Stimulated activated CD8-positive, alpha-beta memory T cell treated with anti-CD3 and anti-CD28 coated beads, Interleukin-15, amount 100 ng/mL, for 48 hours (primary cell): ENCODE measurements around the gene SPG7.

Experiments used
- DNase-seq, 2 donors: peaks; one replicate each; pipeline ENCODE4 v3.0.0-alpha.2; 2020; ENCODE audit warnings: low read depth in 2 of 2

The SPG7 gene

DNA sequence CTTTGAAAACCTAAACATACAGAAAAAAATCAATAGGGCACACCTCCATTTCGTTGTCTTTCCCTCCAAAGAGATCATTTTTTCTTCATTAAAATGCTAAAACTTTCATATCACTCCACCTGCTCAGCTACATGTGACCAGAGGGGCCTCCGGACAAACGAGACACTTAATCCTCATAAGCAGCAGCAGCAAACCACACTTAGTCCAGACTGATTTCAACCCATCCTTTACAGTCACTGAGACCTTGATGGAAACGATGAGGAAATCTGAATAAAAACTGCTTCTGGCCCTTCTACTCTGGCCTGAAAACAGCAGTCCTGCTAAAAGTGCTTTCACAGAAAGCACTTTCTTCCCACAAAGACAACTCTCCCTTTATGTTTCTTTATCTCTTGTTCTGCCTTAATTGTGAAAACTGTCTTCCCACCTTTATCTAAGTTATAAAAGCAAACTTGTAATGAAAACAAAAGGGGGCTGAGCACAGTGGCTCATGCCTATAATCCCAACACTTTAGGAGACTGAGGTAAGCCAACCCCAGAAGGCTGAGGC lies 22.4 kb upstream of the SPG7 start:
- no peak for DNase-seq

DNA sequence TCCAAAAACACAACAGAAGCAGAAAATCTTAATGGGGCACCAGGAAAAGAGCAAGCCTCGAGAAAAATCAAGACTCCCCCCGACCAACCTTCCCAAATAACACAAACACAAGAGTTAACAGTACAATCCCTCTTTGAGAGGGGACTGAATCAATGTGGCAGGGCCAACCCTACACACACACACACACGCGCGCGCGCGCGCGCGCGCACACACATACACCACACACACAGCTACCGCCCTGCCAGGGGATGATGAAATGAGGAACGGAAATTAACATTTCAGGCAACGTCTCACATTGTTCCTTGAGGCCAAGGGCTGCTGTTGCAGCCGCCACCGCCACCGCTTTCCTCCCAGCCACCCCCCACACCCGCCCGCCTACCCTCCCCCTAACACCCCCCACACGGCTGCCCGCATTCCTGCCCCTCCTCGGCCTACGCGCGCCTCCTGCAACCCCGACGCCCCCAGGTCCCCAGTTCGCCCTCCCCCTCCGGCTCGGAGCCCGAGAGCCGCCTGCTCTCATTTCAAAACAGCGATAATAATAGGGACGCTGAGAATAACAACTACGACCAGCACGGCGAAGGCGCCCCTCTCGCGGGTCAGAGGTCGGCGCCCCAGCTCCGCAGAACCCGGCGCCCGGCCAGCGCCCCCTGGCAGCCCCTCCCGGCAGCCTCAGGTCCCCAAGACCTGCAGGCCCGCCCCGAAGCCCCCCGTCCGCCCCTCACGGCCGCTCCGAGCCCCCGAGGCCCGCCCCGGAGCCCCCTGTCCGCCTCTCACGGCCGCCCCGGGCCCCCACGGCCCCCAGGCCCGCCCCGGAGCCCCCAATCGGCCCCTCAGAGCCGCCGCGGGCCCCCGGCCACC lies 18.9 kb upstream of the SPG7 start:
- DNase-seq = peak; percentile 71 to 72

DNA sequence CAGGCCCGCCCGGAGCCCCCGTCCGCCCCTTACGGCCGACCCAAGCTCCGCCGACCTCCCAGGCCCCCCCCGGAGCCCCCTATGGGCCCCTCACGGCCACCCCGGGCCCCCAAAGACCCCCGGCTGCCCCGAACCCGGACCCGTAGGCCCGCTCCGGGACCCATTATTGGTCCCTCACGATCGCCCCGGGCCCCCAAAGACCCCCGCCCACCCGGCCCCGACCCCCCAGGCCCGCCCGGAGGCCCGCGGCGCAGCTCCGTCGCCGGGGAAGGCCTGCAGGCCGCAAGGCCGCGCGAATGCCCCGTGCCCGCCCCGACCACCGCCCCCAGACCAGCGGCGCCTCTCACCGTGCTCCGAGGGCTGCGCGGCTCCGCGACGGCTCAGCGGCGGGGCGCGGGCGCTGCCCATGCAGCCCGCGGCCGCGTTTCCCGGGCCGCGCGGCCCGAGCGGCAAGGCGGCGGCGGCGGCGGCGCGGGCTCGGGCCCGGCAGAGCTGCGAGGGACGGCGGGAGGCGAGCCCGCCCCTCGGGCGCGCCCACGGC lies 18.2 kb upstream of the SPG7 start:
- no peak for DNase-seq

DNA sequence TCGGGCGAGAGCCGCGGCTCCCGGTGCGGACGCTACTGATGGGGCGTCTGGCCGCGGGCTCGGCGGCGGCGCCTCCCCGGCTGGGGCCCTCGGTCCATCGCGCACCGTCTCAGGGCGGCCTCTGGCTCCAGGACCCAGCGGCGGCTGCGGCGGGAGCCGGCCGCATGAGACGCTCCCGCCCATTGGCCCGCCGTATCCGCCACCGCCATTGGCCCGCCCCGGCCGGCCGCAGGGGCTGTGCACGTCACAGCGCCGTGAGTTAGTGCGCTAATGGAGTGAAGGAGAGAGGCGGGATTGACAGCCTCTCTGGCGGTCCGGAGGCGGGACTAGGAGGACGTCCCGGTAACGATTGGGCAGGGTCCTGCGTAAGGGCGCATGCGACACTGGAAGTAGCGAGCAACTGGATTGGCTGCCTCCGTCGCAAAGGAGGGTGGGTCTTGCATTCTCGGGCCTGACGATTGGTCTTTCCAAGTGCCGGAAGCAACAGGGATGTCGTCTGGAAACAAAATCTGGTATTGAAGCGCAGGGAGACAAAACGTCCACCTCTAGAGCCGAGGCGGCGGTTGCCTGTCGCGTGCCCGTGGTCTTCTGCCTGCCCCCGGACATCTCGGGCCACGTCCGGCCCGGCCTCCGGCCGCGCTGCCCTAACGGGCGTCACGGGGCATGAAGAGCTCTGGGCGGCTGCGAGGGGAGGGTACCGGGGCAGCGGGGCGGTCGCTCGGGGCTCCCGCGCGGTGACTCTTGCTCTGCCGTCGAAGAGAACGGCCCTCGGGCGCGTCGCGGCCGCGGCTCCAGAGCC lies 17.6 kb upstream of the SPG7 start, which contains the start of gene ANKRD11:
TSS of gene ANKRD11 (minus strand) at position 123 of the 799 bp plus-strand sequence. CDS start 173,542 bp downstream, outside the sequence.
- peak; percentile 99 for DNase-seq

DNA sequence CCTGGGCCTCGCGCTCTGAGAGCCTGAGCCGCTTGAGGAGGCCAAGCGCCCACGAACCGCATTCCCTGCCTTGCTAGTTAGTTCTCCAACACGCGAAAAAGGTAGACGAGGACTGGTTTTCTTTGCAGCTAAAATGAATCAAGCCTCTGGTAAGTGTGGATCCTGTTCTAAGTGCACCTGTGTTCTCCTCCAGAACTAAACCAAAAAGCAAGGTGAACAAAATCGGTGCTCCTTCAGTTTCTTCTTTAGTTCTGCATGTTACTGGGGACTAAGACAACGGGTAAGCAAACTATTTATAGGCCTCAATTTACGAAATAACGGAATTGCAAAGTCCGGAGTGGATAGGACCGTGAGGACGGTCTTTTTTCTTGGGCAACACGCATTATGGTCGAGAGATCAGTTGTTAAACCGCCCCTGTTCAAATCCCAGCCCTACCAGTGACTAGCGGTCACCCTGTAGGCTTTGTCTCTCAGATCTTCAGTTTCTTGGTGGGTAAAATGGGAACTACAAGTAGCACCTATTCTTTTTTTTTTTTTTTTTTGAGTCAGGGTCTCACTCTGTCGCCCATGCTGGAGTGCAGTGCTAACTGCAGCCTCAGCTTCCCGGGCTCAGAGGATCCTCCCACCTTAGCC lies 16.8 kb upstream of the SPG7 start:
- no peak for DNase-seq

DNA sequence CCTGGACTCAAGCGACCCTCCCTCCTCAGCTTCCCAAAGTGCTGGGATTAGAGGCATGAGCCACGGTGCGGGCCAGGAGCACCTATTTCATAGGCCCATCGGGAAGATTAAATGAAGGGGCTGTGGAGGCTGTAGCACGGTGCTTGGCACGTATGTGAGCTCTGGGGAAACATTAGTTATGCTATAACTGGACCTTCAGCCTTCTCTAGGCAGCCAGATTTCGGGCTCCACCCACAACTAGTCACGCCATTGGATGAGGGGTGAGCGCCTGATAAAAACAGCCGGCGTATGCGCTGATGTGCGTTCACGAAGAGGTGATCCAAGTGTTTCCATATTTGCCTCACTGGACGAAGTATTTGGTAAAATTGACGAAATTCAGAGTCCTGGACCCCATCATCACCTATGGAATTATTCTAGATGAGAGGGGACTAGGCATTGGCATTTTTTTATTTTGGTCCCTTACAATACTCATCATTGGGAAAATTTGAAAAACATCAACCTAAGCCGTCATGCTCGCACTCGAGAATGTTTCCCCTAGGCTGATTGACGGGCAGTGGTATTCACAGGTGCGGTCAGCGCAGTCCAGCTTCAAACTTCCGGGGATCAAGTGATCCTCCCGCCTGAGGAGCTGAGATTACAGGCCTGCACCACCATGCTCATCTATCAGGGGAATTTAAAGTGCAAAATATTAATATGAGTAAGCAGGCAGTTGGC lies 16.1 kb upstream of the SPG7 start:
- no peak for DNase-seq

DNA sequence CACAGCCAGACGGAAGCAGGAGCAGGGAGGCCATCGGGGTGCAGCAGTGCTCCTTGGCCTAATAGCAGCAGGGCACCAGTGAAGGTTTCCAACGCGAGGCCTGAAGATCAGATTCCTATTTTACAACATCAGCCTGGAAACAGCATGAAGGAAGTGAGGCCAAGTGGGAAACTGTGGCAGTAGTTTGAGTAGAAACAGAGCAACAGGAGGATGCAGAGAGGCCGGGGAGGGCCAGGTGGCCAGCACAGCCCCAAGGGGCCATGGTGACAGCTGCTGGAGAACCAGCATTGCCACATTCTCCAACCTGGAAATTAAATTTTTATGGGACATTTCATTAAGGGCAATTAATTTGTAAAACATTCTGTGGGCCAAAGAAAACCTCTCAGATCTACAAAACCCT lies 14.4 kb upstream of the SPG7 start:
- no peak for DNase-seq

DNA sequence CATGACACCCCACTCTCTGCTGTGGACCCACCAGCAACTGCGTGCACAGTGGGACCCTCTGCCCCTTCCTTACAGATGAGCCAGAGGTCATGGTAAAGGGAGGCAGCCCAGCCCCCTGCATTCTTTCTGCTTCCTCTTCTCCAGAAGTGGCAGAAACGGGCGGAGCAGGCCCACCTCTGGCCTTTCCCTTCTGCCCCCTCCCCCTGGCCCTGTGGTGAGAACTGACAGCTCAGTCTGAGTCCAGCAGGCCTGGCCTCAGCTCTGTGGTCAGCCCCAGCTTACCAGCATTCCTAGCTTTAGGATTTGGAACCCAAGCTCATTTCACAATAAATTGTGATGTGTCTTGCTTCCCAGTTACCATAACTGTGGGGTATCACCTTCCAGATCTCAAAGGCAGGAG lies 13.1 kb upstream of the SPG7 start:
- DNase-seq = no peak

DNA sequence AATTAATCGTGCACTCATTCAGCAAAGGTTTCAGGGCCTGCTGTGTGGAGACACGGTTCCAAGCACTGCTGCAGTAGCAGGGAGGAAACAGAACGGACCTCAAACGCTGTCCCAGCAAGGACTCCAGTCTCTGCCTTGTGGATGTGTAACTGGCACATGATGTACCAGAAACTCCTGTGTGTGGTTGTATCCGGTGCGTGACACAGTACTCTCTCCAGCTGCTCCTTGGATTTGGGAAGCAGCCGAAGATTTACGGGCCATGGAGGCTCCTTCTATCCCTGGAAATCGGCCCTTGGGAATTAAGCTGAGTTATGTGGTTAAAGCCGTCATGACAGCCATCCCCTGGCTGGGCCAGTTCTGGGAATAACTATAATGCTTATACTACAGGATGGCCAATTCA lies 9.4 kb upstream of the SPG7 start:
- no peak for DNase-seq

DNA sequence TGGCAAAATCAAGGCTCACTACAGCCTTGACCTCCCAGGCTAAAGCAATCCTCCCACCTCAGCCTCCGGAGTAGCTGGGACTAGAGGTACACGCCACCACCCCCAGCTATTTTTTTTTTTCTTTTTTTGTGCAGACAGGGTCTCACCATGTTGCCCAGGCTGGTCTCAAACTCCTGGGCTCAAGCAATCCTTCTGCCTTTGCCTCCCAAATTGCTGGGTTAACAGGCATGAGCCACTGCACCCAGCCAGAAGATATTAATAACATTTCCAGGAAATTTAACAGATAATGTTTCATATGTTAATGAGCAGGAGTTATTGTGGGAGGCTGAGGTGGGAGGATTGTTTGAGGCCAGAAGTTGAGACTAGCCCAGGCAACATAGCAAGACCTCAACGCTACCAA lies 8.4 kb upstream of the SPG7 start:
- no peak for DNase-seq

DNA sequence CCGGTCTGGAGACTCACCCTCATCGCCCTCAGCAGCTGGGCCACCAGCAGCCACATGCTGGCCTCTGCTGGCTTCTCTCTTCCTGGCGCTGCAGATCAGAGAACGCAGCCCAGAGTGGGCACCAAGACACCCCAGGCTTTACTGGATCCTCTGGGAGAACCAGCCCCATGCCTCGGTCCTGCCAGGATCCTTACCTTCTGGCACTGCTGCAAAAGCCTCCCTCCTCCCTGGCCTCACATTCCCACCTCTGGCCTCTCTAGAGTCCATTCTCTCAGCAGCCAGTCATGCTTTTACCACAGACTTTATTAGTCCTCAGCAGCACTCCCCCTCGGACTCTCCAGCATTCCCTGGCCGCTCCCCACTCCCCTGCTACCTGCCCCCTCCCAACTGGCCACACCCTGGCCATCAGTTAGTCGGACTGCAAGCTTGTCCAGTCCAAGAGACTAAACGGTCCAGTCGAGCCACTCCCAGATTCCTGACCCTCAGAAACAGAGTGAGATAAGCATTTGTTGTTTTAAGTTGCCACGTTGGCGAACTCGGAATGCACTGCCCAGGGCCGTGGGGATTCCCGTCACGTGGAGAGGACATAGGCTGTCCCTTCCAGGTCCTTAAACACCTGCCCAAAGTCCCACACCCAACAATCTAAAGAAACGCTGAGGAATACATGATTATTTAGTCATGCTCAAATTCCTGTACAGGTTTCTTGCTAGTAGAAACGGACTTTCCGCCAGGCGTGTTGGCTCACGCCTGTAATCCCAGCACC lies 5.9 kb upstream of the SPG7 start:
- DNase-seq = no peak

DNA sequence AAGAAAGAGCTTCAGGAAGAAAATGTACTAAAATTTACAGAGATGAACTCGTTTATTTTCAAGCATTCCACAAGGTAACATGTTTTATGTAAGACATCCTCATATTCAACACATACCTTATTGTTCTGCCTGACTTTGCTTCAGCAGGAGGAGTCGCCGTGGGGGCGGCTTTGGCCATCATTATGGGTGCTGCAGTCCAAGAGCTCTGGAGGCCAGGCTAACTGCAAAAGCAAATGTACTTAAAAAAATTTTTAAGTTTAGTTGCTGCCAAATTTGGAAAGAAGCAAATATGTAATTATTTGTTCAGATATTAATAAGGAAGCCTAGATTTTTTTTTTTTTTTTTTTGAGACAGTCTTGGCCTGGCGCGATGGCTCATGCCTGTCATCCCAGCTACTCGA lies 4.1 kb upstream of the SPG7 start:
- no peak for DNase-seq

DNA sequence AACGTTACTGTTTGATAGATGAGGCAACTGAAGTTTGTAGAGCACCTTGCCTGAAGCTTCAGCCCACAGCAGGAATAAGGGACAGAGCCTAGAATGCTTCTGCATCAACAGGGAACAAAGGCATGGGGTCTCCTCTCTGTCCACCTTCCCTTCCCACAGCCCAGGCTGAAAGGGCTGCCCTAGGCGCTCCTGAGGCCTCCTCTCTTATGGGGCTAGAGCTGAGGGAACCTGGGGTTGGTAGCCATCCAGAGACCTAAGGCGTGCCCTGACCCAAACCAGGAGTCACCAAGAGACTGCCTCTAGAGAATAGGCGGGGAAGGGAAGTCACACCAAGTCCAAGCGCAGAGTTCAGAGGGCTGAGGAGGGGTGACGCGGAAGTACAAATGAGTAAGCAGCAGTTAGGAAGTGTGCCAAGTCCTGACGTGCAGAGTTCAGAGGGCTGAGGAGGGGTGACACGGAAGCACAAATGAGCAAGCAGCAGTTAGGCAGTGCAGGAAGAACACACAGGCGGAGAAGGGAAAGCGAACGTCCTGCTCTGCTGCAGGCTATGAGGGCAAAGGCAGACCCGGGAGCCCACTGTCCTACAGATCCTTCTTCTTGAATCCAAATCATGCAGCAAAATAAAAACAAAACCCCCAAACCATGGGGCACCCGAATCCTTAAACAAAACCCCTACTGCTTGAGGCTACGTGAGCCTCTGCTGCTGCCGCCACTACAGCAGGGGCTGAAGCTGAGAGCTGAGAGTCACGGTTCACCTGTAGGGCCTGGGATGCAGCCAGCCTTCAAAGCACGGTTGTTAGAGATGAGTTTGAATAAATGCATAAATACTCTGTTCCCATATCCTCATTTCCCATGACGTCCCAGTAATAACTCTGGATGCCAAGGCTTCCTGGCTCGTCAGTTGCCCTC lies 2.7 kb upstream of the SPG7 start:
- DNase-seq = peak; percentile 78 to 79

DNA sequence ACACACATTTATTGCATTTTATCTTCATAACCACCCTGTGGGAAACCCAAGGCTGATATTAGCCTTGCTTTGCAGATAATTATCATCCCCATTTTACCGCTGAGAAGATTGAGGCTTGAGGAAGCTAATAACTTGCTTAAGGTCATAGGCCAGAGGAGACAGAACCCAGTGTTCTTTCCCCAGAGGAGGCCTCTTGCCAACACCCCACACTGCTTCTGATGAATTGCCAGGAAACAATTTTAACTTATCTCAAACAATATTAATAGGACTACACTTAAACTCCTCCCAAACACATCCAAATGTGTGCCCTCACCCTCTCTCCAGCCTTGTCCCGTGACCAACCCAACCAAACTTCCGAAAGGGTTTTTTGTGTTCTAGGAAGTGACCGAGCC lies 2.1 kb upstream of the SPG7 start:
- DNase-seq = no peak

DNA sequence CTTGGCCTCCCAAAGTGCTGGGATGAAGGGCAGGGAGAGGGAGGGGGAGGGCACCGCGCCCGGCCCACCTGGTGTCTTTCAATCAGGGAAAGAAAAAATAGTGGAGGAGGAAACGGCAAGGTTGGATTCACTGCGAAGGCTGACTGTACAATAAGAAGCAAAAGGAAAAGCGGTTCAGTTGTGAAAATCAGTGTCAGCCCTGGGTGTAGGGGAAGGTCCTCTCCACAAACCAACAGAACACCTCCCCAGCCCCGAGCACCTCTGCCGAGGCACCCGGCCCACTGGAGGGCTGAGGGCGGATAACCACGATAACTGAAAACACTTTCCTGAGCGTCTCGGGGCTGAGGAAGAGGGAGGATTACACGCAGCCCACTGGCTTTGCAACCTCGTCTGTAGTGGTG lies 1.4 kb upstream of the SPG7 start:
- DNase-seq = peak in 1 of 2 donors; percentile 12

DNA sequence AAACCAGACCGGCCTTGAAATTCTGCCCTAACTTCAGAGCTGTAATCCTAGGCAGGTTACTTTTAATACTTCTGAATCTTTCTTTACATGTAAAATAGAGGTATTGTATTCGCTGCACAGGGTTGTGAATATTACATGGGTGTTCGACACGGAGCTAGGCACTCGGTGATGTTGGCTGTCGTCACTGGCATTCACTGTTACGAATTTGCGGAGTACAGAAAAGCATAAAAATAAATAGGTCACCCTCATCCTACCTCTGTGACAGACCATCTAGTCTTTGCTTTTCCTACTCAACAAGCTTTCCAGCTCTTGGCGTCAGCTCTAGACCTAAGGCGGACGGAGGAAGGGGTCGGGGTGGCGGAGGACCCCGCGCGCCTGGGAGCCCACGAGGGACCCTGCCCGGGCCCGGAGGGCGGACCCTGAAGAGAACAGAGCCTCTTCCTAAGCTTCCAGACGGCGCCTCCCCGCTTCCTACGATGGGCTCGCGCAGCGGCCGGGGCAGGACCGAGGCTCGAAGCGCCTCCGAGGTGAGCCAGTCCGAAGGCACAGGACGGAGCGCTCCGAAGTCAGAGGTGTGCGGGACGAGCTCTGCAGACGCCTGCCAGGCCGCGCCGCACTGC lies 879 bp upstream of the SPG7 start:
- DNase-seq = no peak

DNA sequence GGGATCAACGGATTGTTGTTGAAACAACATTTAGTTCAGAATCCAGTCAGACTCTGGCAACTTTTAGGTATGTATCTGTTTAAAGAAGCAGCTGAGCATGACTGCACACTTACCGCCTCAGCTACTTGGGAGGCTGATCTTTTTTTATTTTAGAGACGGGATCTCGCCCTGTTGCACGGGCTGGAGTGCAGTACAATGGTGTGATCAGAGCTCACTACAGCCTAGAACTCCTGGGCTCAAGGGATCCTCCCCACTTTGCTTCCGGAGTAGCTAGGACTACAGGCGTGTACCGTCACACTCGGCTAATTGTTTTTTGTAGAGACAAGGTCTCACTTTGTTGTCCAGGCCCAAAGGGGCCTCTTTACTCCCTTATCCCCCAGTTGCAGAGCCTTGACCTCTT lies 2.3 kb downstream of the SPG7 start:
- no peak for DNase-seq

DNA sequence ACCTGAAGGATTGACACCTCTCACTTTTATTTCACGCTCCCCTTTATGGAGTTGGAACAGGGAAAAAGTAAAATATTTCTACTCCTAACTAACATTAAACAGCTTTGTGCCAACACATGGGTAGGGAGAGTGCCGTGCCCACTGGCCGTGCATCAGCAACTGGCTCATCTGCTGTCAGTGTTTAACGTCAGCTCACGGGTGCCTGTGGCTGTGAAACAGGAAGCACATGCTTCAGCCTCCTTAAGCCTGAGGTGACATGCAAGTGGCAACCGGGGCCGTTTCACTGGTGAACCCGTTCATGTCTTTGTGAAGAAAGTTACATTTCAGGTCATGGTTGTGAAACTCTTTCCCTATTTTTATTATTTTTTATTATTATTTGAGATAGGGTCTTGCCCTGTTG lies 3.2 kb downstream of the SPG7 start:
- no peak for DNase-seq

DNA sequence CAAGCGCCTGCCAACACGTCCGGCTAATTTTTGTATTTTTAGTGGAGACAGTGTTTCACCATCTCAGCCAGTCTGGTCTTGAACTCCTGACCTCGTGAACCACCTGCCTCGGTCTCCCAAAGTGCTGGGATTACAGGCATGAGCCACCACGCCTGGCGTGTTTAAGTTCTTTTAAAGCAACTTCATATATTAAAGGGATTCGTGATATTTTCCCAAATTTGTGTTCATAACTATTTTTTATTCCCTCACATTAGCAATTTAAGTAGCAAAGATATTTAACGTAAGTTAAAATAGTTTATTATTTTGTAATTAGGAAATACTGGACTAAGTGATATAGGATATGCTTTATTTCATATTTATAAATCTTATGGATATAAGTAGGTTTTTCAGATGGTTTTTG lies 4.2 kb downstream of the SPG7 start:
- no peak for DNase-seq
